HUES64 (cell line): ENCODE measurements around the gene SLC46A3.
A peak's percentile ranks its signal among the peaks of the same experiment; 100 is the strongest.

ENCODE experiments used
- H3K27ac ChIP-seq: 2 replicates; pipeline ENCODE4 v1.7.0; 2013; ENCODE audit warnings: low read depth, low read length, inconsistent platforms
- H3K27me3 ChIP-seq: 2 replicates; pipeline ENCODE4 v1.6.1; 2013; ENCODE audit warnings: mild to moderate bottlenecking, low read length; ENCODE audit not compliant: insufficient read depth
- H3K36me3 ChIP-seq: 2 replicates; pipeline ENCODE4 v1.6.1; 2013; ENCODE audit warnings: mild to moderate bottlenecking, low read length; ENCODE audit not compliant: insufficient read depth
- H3K4me1 ChIP-seq: 2 replicates; pipeline ENCODE4 v1.6.1; 2013; ENCODE audit warnings: mild to moderate bottlenecking, low read length, moderate library complexity; ENCODE audit not compliant: insufficient read depth
- H3K4me3 ChIP-seq: 2 replicates; pipeline ENCODE4 v1.5.1; 2013; ENCODE audit warnings: mild to moderate bottlenecking, low read length, moderate library complexity
- H3K9ac ChIP-seq: 2 replicates; pipeline ENCODE4 v1.6.1; 2013; ENCODE audit warnings: mild to moderate bottlenecking, low read depth, low read length
- H3K9me3 ChIP-seq: 2 replicates; pipeline ENCODE4 v1.6.1; 2013; ENCODE audit warnings: low read depth, low read length; ENCODE audit not compliant: insufficient read depth
- WGBS: fragments of 150-250, 120-280 bp; methylation state at CpG from one replicate; pipeline ENCODE4 v1.1.7; 2013; ENCODE audit warnings: missing lambda C conversion rate; 5-methylcytosine and 5-hydroxymethylcytosine counted together

The SLC46A3 gene

GRCh38 chr13:28679628-28680027 is 39.1 kb downstream of the SLC46A3 start:
- H3K9me3 ChIP-seq, result no peaks in the 10 kb centered on the region
- H3K27me3 ChIP-seq, result no peaks in the 10 kb centered on the region
- peaks cover 48% of the 10 kb centered on the region for H3K36me3 ChIP-seq
- no peak overlapping the region for H3K27ac ChIP-seq
- H3K4me1 ChIP-seq, result 0 out of 2 replicates have a peak, but pooled peaks cover 2% of the 10 kb centered on the region
- no peak overlapping the region for H3K4me3 ChIP-seq
- no CpG with 5 or more reads among the region's 1 CpG for WGBS
- H3K9ac ChIP-seq, result no peak overlapping the region

DNA sequence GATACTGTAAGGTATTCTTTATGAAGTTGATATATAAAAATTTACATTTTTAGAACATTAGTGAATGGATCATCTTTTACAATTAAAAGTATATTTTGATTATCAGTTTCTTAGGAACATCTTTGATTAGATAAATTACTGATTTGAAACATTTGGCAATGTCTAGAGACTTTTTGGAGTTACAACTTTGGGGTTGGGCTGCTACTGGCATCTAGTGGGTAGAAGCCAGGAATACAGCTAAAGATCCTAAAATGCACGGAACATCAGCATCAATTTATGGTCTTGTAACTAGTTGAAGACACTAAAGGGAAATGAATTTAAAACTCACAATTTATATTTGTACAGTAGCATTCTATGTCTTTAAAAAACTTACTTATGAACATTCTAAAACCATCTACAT is 40.0 kb downstream of the SLC46A3 start:
- Histone ChIP-seq H3K4me1 (no peaks in the 10 kb centered on the region), H3K27ac (no peak overlapping the region), H3K27me3 (no peaks in the 10 kb centered on the region), H3K4me3 (no peak overlapping the region), H3K36me3 (peaks cover 56% of the 10 kb centered on the region), H3K9me3 (no peaks in the 10 kb centered on the region), H3K9ac (no peak overlapping the region)
- WGBS, result 89% methylated on average over 1 of the region's 1 CpG

- peaks cover 95% of the 10 kb centered on the region for H3K36me3 ChIP-seq
- no peaks in the 10 kb centered on the region for H3K27me3 ChIP-seq
- no peak overlapping the region for H3K9ac ChIP-seq
- no peak overlapping the region for H3K4me3 ChIP-seq
- H3K4me1 ChIP-seq, result no peaks in the 10 kb centered on the region
- H3K9me3 ChIP-seq, result no peaks in the 10 kb centered on the region
- H3K27ac ChIP-seq, result no peak overlapping the region
Observed at GRCh38 chr13:28671126-28671792, 47.5 kb downstream of the SLC46A3 start.

DNA sequence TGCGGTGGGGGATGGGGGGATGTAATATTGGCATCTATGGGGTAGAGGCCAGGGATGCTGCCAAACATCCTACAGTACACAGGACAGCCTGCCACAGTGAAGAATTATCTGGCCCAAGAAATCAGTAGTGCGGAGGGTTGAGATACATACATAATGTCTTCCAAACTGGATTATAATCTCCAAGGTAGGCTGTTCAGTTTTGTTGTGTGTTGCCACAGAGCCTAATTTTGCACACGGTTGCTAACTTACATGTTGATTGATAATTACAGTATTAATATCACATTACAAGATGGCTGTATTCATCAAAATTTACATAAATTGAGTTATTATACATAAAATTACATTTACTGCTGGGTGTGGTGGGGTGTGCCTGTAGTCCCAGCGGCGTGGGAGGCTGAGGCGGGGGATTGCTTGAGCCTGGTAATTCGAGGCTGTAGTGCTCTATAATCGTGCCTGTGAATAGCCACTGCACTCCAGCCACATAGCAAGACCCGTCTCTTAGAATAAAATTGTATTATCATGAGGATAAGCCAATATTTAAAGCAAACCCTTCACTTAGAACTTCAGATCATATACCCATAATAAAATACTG is 51.8 kb downstream of the SLC46A3 start:
- no peaks in the 10 kb centered on the region for H3K27me3 ChIP-seq
- no peaks in the 10 kb centered on the region for H3K9me3 ChIP-seq
- H3K4me1 ChIP-seq, result no peaks in the 10 kb centered on the region
- H3K4me3 ChIP-seq, result no peak overlapping the region
- peaks cover 98% of the 10 kb centered on the region for H3K36me3 ChIP-seq
- 89% methylated on average over 8 of the region's 9 CpGs for WGBS
- H3K27ac ChIP-seq, result no peak overlapping the region
- no peak overlapping the region for H3K9ac ChIP-seq

GRCh38 chr13:28659621-28659970 is 59.2 kb downstream of the SLC46A3 start:
- H3K27me3 ChIP-seq, result no peaks in the 10 kb centered on the region
- H3K4me1 ChIP-seq, result peaks cover 24% of the 10 kb centered on the region
- no peaks in the 10 kb centered on the region for H3K9me3 ChIP-seq
- peaks cover 44% of the 10 kb centered on the region for H3K36me3 ChIP-seq
- H3K27ac ChIP-seq, result peak overlapping the region; percentile 75; the same call in 1 of the 2 replicates
- peak overlapping the region; percentile 95 for H3K9ac ChIP-seq
- WGBS, result 21% methylated on average over 3 of the region's 4 CpGs
- H3K4me3 ChIP-seq, result peak overlapping the region; percentile 100

DNA sequence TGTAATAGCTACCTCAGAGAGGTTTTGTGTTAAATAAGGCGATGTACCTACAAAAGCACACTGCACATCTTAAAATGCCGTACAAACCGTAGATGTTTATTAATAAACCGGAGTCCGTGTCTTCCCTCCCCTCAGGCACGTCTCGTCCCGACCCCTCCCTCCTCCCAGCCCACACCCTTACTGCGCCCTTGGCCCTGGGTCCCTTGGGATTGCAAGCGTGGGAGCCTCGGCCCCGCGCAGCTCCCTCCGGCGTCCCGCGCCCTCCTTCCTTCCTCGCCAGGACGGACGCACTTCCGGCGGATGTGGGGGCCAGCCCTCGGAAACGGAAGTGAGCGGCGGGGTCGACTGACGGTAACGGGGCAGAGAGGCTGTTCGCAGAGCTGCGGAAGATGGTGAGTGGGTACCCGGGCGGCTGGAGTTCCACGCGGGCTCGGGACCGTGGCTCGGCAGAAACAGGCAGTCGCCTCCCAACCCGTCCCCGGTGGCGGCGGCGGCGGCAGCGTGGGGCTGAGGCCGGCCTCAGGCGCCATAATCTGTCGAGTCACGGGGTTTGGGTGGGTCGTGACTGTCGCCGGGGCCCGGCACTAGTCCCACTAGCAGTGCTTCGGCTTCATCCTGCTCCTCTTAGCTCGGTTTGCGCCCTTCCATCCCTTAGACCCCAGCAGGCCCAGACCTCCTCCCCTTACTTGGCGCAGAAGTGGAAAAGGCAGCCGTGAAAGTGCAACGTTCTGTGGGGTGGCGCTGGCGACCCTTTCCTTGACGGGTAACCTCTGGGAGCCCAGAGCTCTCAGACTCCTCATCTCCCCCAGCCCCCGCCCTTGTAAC is 59.8 kb downstream of the SLC46A3 start, which contains the start of gene POMP:
Gene POMP (plus strand): TSS at position 335 of the 825 bp plus-strand sequence. CDS start 55 bp downstream, at position 390.
- H3K9ac ChIP-seq, result peak within 1 kb of the TSS; percentile 95
- under 1% methylated on average over 64 of the region's 64 CpGs for WGBS
- peaks cover 39% of the 10 kb centered on the region for H3K36me3 ChIP-seq
- H3K27ac ChIP-seq, result peak within 1 kb of the TSS; percentile 75
- no peaks in the 10 kb centered on the region for H3K9me3 ChIP-seq
- H3K27me3 ChIP-seq, result no peaks in the 10 kb centered on the region
- H3K4me3 ChIP-seq, result peak within 1 kb of the TSS; percentile 100
- H3K4me1 ChIP-seq, result peaks cover 24% of the 10 kb centered on the region

- peak overlapping the region; percentile 100 for H3K4me3 ChIP-seq
Observed at GRCh38 chr13:28658539-28658795, 60.3 kb downstream of the SLC46A3 start.

GRCh38 chr13:28657784-28658538 is 60.8 kb downstream of the SLC46A3 start:
- peaks cover 32% of the 10 kb centered on the region for H3K36me3 ChIP-seq
- H3K4me3 ChIP-seq, result peak overlapping the region; percentile 100
- H3K4me1 ChIP-seq, result peaks cover 24% of the 10 kb centered on the region
- no peak overlapping the region for H3K27ac ChIP-seq
- H3K27me3 ChIP-seq, result no peaks in the 10 kb centered on the region
- no peaks in the 10 kb centered on the region for H3K9me3 ChIP-seq
- peak overlapping the region; percentile 95 for H3K9ac ChIP-seq
- 48% methylated on average over 11 of the region's 12 CpGs for WGBS

More at GRCh38 chr13:28658539-28658795, 60.3 kb downstream of the SLC46A3 start:
- WGBS, result 3% methylated on average over 6 of the region's 8 CpGs
- Histone ChIP-seq H3K9ac (peak overlapping the region; percentile 95), H3K27ac (peak overlapping the region; percentile 47), H3K9me3 (no peaks in the 10 kb centered on the region), H3K4me1 (peaks cover 24% of the 10 kb centered on the region), H3K36me3 (peaks cover 34% of the 10 kb centered on the region), H3K27me3 (no peaks in the 10 kb centered on the region)

DNA sequence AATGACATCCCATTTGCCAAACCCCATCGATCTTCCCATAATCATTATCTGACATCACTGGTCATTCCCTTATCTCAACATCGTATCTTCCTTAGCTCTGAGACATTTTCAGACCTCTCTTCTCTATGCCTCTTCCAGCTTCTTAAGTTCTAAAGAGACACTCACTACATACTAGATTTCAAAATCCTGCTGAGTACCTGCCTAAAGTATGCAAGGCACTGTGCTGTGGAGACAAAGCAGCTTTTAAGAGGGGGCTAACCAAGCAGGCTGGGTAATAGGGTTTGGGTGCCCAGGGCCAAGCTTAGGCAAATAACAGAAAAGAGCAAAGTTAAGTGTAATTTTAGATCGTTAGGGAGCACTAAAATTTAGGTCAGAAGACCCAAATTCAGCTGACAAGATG is 63.2 kb downstream of the SLC46A3 start:
- 73% methylated on average over 3 of the region's 3 CpGs for WGBS
- Histone ChIP-seq H3K4me3 (no peak overlapping the region), H3K27ac (no peak overlapping the region), H3K9ac (no peak overlapping the region), H3K9me3 (no peaks in the 10 kb centered on the region), H3K27me3 (no peaks in the 10 kb centered on the region), H3K4me1 (peaks cover 24% of the 10 kb centered on the region), H3K36me3 (peaks cover 8% of the 10 kb centered on the region; the same call in 1 of the 2 replicates)

- H3K36me3 ChIP-seq, result 0 out of 2 replicates have a peak, but pooled peaks cover 4% of the 10 kb centered on the region
- H3K4me1 ChIP-seq, result peaks cover 16% of the 10 kb centered on the region
- H3K27ac ChIP-seq, result no peak overlapping the region
- no peaks in the 10 kb centered on the region for H3K27me3 ChIP-seq
- H3K9ac ChIP-seq, result no peak overlapping the region
- H3K9me3 ChIP-seq, result no peaks in the 10 kb centered on the region
- 100% methylated on average over 1 of the region's 1 CpG for WGBS
- no peak overlapping the region for H3K4me3 ChIP-seq
Observed at GRCh38 chr13:28654276-28654675, 64.5 kb downstream of the SLC46A3 start.

DNA sequence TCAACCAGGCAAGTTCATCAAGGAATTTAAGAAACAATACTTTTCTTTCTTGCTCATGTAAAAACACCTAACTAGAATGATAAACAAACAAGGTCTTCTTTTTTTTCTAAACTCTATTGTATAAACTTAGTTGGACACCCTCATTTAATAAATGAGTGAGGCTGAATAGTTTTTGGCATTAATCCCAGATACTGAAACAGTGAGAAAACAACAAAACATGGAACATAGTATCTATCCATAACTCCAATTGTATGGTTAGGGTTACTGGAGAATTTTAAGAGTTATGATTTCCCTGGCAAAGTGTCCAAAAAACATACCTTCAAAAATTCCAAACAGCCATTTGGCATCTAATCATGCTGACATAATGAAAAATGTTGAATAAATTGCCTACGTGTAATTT is 65.7 kb downstream of the SLC46A3 start:
- no peak overlapping the region for H3K4me3 ChIP-seq
- WGBS, result no CpG with 5 or more reads among the region's 1 CpG
- H3K9me3 ChIP-seq, result no peaks in the 10 kb centered on the region
- no peak overlapping the region for H3K27ac ChIP-seq
- no peaks in the 10 kb centered on the region for H3K27me3 ChIP-seq
- H3K9ac ChIP-seq, result no peak overlapping the region
- 0 out of 2 replicates have a peak, but pooled peaks cover 4% of the 10 kb centered on the region for H3K36me3 ChIP-seq
- H3K4me1 ChIP-seq, result peaks cover 16% of the 10 kb centered on the region
